Erythroblast (primary cell): ENCODE measurements around the gene GUCY2C.

ENCODE experiments used
- GATA1 ChIP-seq: IDR thresholded peaks from 2 replicates; pipeline ENCODE4 v1.6.1; 2011; ENCODE audit warnings: low read depth, mild to moderate bottlenecking, control low read depth, low read length, moderate library complexity
- POLR2A ChIP-seq: IDR thresholded peaks from 2 replicates; pipeline ENCODE4 v1.6.1; 2011; ENCODE audit warnings: mild to moderate bottlenecking, low read length

GRCh38 chr12:14601692-14602478, 94.5 kb downstream of the GUCY2C start:
- no peak for TF ChIP-seq POLR2A
- no peak for TF ChIP-seq GATA1
